A549 (cell line): ENCODE results near the gene CACNA1D. TPM values are rescaled to one million over a fixed set of nuclear protein-coding genes. Genes with fewer than 3 reads are reported as not detected.

ENCODE experiments used
- ATAC-seq, 2 experiments: fragments of 200-7000 bp in 1 of 2; fragments of >200 bp in 1 of 2; cut with Nextera tagmentation in 1 of 2; cut with Tn5 transposase in 1 of 2; 3 replicates each; pipeline versions ENCODE4 v1.8.0 to v1.9.1; 2018 to 2020; ENCODE audit warnings: mild to moderate bottlenecking in 1 of 2, moderate library complexity in 1 of 2
- CTCF ChIA-PET: fragments of 300-600 bp; sonication (Branson Sonifier 250); formaldehyde crosslinking; extraction: SDS; loops from one replicate; lab custom pipeline; 2021; ENCODE audit warnings: antibody characterized with exemption, inconsistent platforms; lab: Yijun Ruan, JAX
- POLR2A ChIA-PET: fragments of 350-600 bp; formaldehyde crosslinking; extraction: SDS; loops from one replicate; lab custom pipeline; 2021; ENCODE audit warnings: antibody characterized with exemption, inconsistent platforms; lab: Yijun Ruan, JAX
- DNase-seq, 2 experiments: peaks; one replicate each; pipeline versions ENCODE4 v3.0.0 to v3.0.0-alpha.2; 2011 to 2016; ENCODE audit warnings: low read depth in 1 of 2, low spot score in 1 of 2
- FAIRE-seq: peaks from 2 replicates; lab custom pipeline; 2011; peaks lifted over from hg19 to GRCh38; lab: Jason Lieb, UNC
- H3K27ac ChIP-seq, 2 experiments: fragments of >200 bp; sonication (Bioruptor Twin); formaldehyde crosslinking; 3 replicates each; pipeline ENCODE4 v1.5.1; 2016 to 2017
- H3K4me1 ChIP-seq: fragments of >200 bp; sonication (Bioruptor Twin); formaldehyde crosslinking; 3 replicates; pipeline ENCODE4 v1.6.1; 2016
- H3K4me2 ChIP-seq: fragments of >200 bp; sonication (Bioruptor Twin); formaldehyde crosslinking; 3 replicates; pipeline ENCODE4 v1.6.1; 2016
- H3K4me3 ChIP-seq: fragments of >200 bp; sonication (Bioruptor Twin); formaldehyde crosslinking; 3 replicates; pipeline ENCODE4 v1.5.1; 2016
- H3K9me3 ChIP-seq: fragments of >200 bp; sonication (Bioruptor Twin); formaldehyde crosslinking; 3 replicates; pipeline ENCODE4 v1.6.1; 2016
- BHLHE40 ChIP-seq: IDR thresholded peaks from 2 replicates; pipeline ENCODE4 v1.6.1; 2012; ENCODE audit warnings: low read depth, low read length, inconsistent platforms
- CEBPB ChIP-seq, 2 experiments: fragments of >200 bp in 1 of 2; sonication (Bioruptor Twin) in 1 of 2; formaldehyde crosslinking in 1 of 2; IDR thresholded peaks; 2 replicates each; pipeline ENCODE4 v1.6.1; 2012 to 2016
- CHD2 ChIP-seq: fragments of 150-350 bp; IDR thresholded peaks from 2 replicates; pipeline ENCODE4 v1.6.1; 2014; ENCODE audit warnings: low read length; ENCODE audit not compliant: partially characterized antibody
- CTCF ChIP-seq: fragments of >200 bp; sonication (Bioruptor Twin); formaldehyde crosslinking; IDR thresholded peaks from 3 replicates; pipeline ENCODE4 v1.5.1; 2016
- E2F6 ChIP-seq: IDR thresholded peaks from 2 replicates; pipeline ENCODE4 v1.6.1; 2012; ENCODE audit warnings: low read depth, borderline replicate concordance
- ELK1 ChIP-seq: fragments of 150-350 bp; IDR thresholded peaks from 2 replicates; pipeline ENCODE4 v1.6.1; 2014; ENCODE audit warnings: low read depth, mild to moderate bottlenecking, low read length
- FOSB ChIP-seq: fragments of 250-450 bp; sonication (Bioruptor Pico); IDR thresholded peaks from 2 replicates; pipeline ENCODE4 v1.5.0; 2020; ENCODE audit warnings: mild to moderate bottlenecking, moderate library complexity
- FOSL2 ChIP-seq, 2 experiments: fragments of 450-650 bp in 1 of 2; fragments of >200 bp in 1 of 2; sonication (Bioruptor Twin) in 1 of 2; formaldehyde crosslinking; IDR thresholded peaks; 2 replicates each; pipeline versions ENCODE4 v1.5.0 to v1.6.1; 2016 to 2020; ENCODE audit warnings: mild to moderate bottlenecking in 1 of 2, moderate library complexity in 1 of 2
- FOXS1 ChIP-seq: fragments of 250-450 bp; sonication (Bioruptor Pico); IDR thresholded peaks from 2 replicates; pipeline ENCODE4 v1.5.0; 2020; ENCODE audit warnings: mild to moderate bottlenecking, moderate library complexity
- HES2 ChIP-seq: fragments of >200 bp; sonication (Bioruptor Twin); formaldehyde crosslinking; IDR thresholded peaks from 2 replicates; pipeline ENCODE4 v1.6.1; 2016
- HMGXB4 ChIP-seq: fragments of 250-450 bp; sonication (Bioruptor Pico); IDR thresholded peaks from 2 replicates; pipeline ENCODE4 v1.5.0; 2021; ENCODE audit warnings: mild to moderate bottlenecking, moderate library complexity, borderline replicate concordance
- HOXA7 ChIP-seq: fragments of 250-450 bp; sonication (Bioruptor Pico); IDR thresholded peaks from 2 replicates; pipeline ENCODE4 v1.5.0; 2020; ENCODE audit warnings: mild to moderate bottlenecking, moderate library complexity
- HOXB13 ChIP-seq: fragments of 250-450 bp; sonication (Bioruptor Pico); IDR thresholded peaks from 2 replicates; pipeline ENCODE4 v1.5.0; 2020; ENCODE audit warnings: low read depth, mild to moderate bottlenecking, moderate library complexity
- HOXB5 ChIP-seq: fragments of 250-450 bp; sonication (Bioruptor Pico); IDR thresholded peaks from 2 replicates; pipeline ENCODE4 v1.5.0; 2020; ENCODE audit warnings: mild to moderate bottlenecking, moderate library complexity
- MAFK ChIP-seq: fragments of 450-650 bp; IDR thresholded peaks from 2 replicates; pipeline ENCODE4 v1.6.1; 2014; ENCODE audit not compliant: partially characterized antibody
- NFE2L2 ChIP-seq: fragments of 150-350 bp; conservative IDR thresholded peaks from 2 replicates; pipeline ENCODE4 v1.6.1; 2014; ENCODE audit warnings: low read length
- NPAS2 ChIP-seq: fragments of 250-450 bp; sonication (Bioruptor Pico); IDR thresholded peaks from 2 replicates; pipeline ENCODE4 v1.8.0; 2022; ENCODE audit warnings: mild to moderate bottlenecking, moderate library complexity, borderline replicate concordance
- NR3C1 ChIP-seq: fragments of >200 bp; sonication (Bioruptor Twin); formaldehyde crosslinking; IDR thresholded peaks from 3 replicates; pipeline ENCODE4 v1.6.1; 2017
- PBX3 ChIP-seq: IDR thresholded peaks from 2 replicates; pipeline ENCODE4 v1.6.1; 2012
- RCOR1 ChIP-seq: fragments of 150-350 bp; IDR thresholded peaks from 2 replicates; pipeline ENCODE4 v1.6.1; 2014; ENCODE audit warnings: antibody characterized with exemption, low read length, low read depth
- RFX5 ChIP-seq: fragments of 450-650 bp; IDR thresholded peaks from 2 replicates; pipeline ENCODE4 v1.7.1; 2014; ENCODE audit warnings: antibody characterized with exemption, mild to moderate bottlenecking, moderate library complexity
- RNF2 ChIP-seq: fragments of 200-600 bp; sonication (generic); IDR thresholded peaks from 2 replicates; pipeline ENCODE4 v1.6.1; 2016; ENCODE audit warnings: low read depth, mild to moderate bottlenecking, antibody characterized with exemption, moderate library complexity, borderline replicate concordance
- SMC3 ChIP-seq: fragments of >200 bp; sonication (Bioruptor Twin); formaldehyde crosslinking; IDR thresholded peaks from 3 replicates; pipeline ENCODE4 v1.6.1; 2018; ENCODE audit warnings: inconsistent platforms
- TP53 ChIP-seq: fragments of 250-450 bp; sonication (Bioruptor Pico); IDR thresholded peaks from 2 replicates; pipeline ENCODE4 v1.5.0; 2021; ENCODE audit warnings: mild to moderate bottlenecking, moderate library complexity
- ZFP36 ChIP-seq: fragments of 450-650 bp; IDR thresholded peaks from 2 replicates; pipeline ENCODE4 v1.6.1; 2014; ENCODE audit warnings: borderline replicate concordance; ENCODE audit not compliant: partially characterized antibody
- WGBS: methylation state at CpG from one replicate; pipeline ENCODE4 v1.1.6; 2017; ENCODE audit errors: missing lambda C conversion rate; 5-methylcytosine and 5-hydroxymethylcytosine counted together
- polyA plus RNA-seq, 4 experiments: library from polyadenylated mRNA; depleted of rRNA in 3 of 4; stranded (reverse); fragments of >200 nt; fragmentation: RNase III in 1 of 4; extraction: RNeasy Plus Mini Kit Qiagen cat#74134 plus additional on column Dnase treatment in 1 of 4; gene quantifications; 2 replicates in 3 of 4; 3 replicates in 1 of 4; pipeline ENCODE4 v1.2.3, GENCODE V29; 2011 to 2017

Gene CACNA1D
- polyA plus RNA-seq, 2 of the 4 experiments (the other 2 are of a cell fraction): 1.1 to 10.7 TPM

- no peak overlapping the region for H3K4me3 ChIP-seq
- DNase-seq: no peak
- ChIA-PET CTCF (no interaction called here), POLR2A (no interaction called here)
- no peaks in the 10 kb centered on the region for H3K9me3 ChIP-seq
- no peak for FAIRE-seq
- TF ChIP-seq ELK1: no peak
- no peak for TF ChIP-seq HOXA7 (CRISPR knock-in tag)
- TF ChIP-seq MAFK: no peak
- TF ChIP-seq ZFP36: no peak
- no peak for TF ChIP-seq HOXB13
- no peak for TF ChIP-seq SMC3
- no peak for TF ChIP-seq CHD2
- no peak for TF ChIP-seq HES2
- TF ChIP-seq BHLHE40: no peak
- no peak for TF ChIP-seq HOXB5 (CRISPR knock-in tag)
- TF ChIP-seq NPAS2 (CRISPR knock-in tag): no peak
- no peak for TF ChIP-seq RFX5
- no peak for TF ChIP-seq HMGXB4 (CRISPR knock-in tag)
- no peak for TF ChIP-seq RCOR1
- TF ChIP-seq CEBPB (IDR thresholded peaks at IDR 0.05): no peak
- TF ChIP-seq NR3C1: no peak
- TF ChIP-seq FOSL2 (IDR thresholded peaks at IDR 0.05): no peak
- no peak for TF ChIP-seq FOSL2 (CRISPR knock-in tag; IDR thresholded peaks at IDR 0.05)
- no peaks in the 10 kb centered on the region for H3K4me1 ChIP-seq
- no peak overlapping the region for H3K27ac ChIP-seq
- WGBS: 92% methylated on average over 8 of the region's 9 CpGs
- ATAC-seq: no peak
- H3K4me2 ChIP-seq: no peak overlapping the region
Measured at GRCh38 chr3:53753518-53754183, 259.2 kb downstream of the CACNA1D start.

GRCh38 chr3:53754325-53754724 lies 259.9 kb downstream of the CACNA1D start:
- POLR2A ChIA-PET: no interaction called here
- ATAC-seq (no peak), FAIRE-seq (no peak), DNase-seq (no peak)
- H3K4me2 ChIP-seq: no peak overlapping the region
- no peak overlapping the region for H3K27ac ChIP-seq
- CTCF ChIA-PET: no interaction called here
- WGBS: 87% methylated on average over 9 of the region's 9 CpGs
- H3K9me3 ChIP-seq: no peaks in the 10 kb centered on the region
- no peaks in the 10 kb centered on the region for H3K4me1 ChIP-seq
- TF ChIP-seq PBX3 (no peak), CHD2 (no peak), HES2 (no peak), CTCF (no peak), FOSB (CRISPR knock-in tag) (no peak), TP53 (CRISPR knock-in tag) (no peak), E2F6 (no peak), HOXA7 (CRISPR knock-in tag) (no peak), RFX5 (no peak), NFE2L2 (no peak), FOXS1 (no peak), RNF2 (no peak), NPAS2 (CRISPR knock-in tag) (no peak)
- TF ChIP-seq, all 56 proteins: peak for 0
- no peak overlapping the region for H3K4me3 ChIP-seq
